Neural cell (in vitro differentiated cells): ENCODE results near the gene GAS5. TPM values are rescaled to one million over a fixed set of nuclear protein-coding genes. Genes with fewer than 3 reads are reported as not detected.

Experiments used
- H2AFZ ChIP-seq: fragments of 200-600, 300-800 bp; sonication (generic), shearing (Covaris generic); 2 replicates; pipeline ENCODE4 v1.6.0; 2014; ENCODE audit warnings: low read depth, mild to moderate bottlenecking, antibody characterized with exemption, low read length, moderate library complexity
- H3F3A ChIP-seq: fragments of 200-600 bp; shearing (Covaris generic); 2 replicates; pipeline ENCODE4 v1.6.1; 2016; ENCODE audit warnings: mild to moderate bottlenecking, moderate library complexity, mixed read lengths, antibody characterized with exemption, low read length; ENCODE audit not compliant: insufficient read depth, poor library complexity, severe bottlenecking
- H3K27ac ChIP-seq: fragments of 200-600, 300-800 bp; sonication (generic), shearing (Covaris generic); 2 replicates; pipeline ENCODE4 v1.5.1; 2014; ENCODE audit warnings: mild to moderate bottlenecking, low read length, moderate library complexity
- H3K27me3 ChIP-seq: fragments of 300-800, 200-600 bp; sonication (generic), shearing (Covaris generic); 2 replicates; pipeline ENCODE4 v1.6.0; 2014; ENCODE audit warnings: mild to moderate bottlenecking, low read depth, low read length, moderate library complexity; ENCODE audit not compliant: insufficient read depth
- H3K36me3 ChIP-seq: fragments of 300-800, 200-600 bp; sonication (generic), shearing (Covaris generic); 2 replicates; pipeline ENCODE4 v1.5.1; 2014; ENCODE audit warnings: mild to moderate bottlenecking, antibody characterized with exemption, low read length, moderate library complexity; ENCODE audit not compliant: insufficient read depth
- H3K4me2 ChIP-seq: fragments of 300-800, 200-600 bp; sonication (generic), shearing (Covaris generic); 2 replicates; pipeline ENCODE4 v1.6.0; 2014; ENCODE audit warnings: mild to moderate bottlenecking, low read length
- H3K4me3 ChIP-seq: fragments of 300-800, 200-600 bp; sonication (generic), shearing (Covaris generic); 2 replicates; pipeline ENCODE4 v1.5.1; 2014; ENCODE audit warnings: mild to moderate bottlenecking, low read length, moderate library complexity
- H3K79me2 ChIP-seq: fragments of 200-600 bp; shearing (Covaris generic); replicated peaks from 2 replicates; pipeline ENCODE4 v1.6.0; 2014; ENCODE audit warnings: mild to moderate bottlenecking, low read length, moderate library complexity; ENCODE audit not compliant: insufficient read depth
- H3K9ac ChIP-seq: fragments of 300-800, 200-600 bp; sonication (generic), shearing (Covaris generic); 2 replicates; pipeline ENCODE4 v1.6.1; 2016; ENCODE audit warnings: mild to moderate bottlenecking, low read length, mixed read lengths
- H3K9me2 ChIP-seq: fragments of 200-600 bp; shearing (Covaris generic); 2 replicates; pipeline ENCODE4 v1.6.1; 2016; ENCODE audit warnings: mild to moderate bottlenecking, low read length, mixed read lengths; ENCODE audit not compliant: insufficient read depth
- H3K9me3 ChIP-seq: fragments of 200-600, 300-800 bp; sonication (generic), shearing (Covaris generic); 2 replicates; pipeline ENCODE4 v1.6.1; 2016; ENCODE audit warnings: mild to moderate bottlenecking, mixed run types, low read length, moderate library complexity, mixed read lengths
- H4K20me1 ChIP-seq: fragments of 200-600 bp; shearing (Covaris generic); 2 replicates; pipeline ENCODE4 v1.6.1; 2016; ENCODE audit warnings: mild to moderate bottlenecking, mixed run types; ENCODE audit not compliant: insufficient read depth
- CTCF ChIP-seq: fragments of 450-650 bp; IDR thresholded peaks from 2 replicates; pipeline ENCODE4 v1.5.1; 2014; ENCODE audit warnings: antibody characterized with exemption, mild to moderate bottlenecking, moderate library complexity; ENCODE audit not compliant: poor library complexity, severe bottlenecking
- EP300 ChIP-seq: fragments of 450-650 bp; conservative IDR thresholded peaks from 2 replicates; pipeline ENCODE4 v1.6.1; 2014; ENCODE audit warnings: antibody characterized with exemption, mild to moderate bottlenecking, moderate library complexity; ENCODE audit not compliant: poor library complexity, severe bottlenecking
- EZH2 ChIP-seq: fragments of 200-600, 300-800 bp; shearing (Covaris generic), sonication (generic); IDR thresholded peaks from 2 replicates; pipeline ENCODE4 v1.6.1; 2014; ENCODE audit warnings: antibody characterized with exemption, low read length, borderline replicate concordance, mild to moderate bottlenecking; ENCODE audit not compliant: insufficient read depth, poor library complexity, severe bottlenecking
- MXI1 ChIP-seq: fragments of 450-650 bp; conservative IDR thresholded peaks from 2 replicates; pipeline ENCODE4 v1.6.1; 2014; ENCODE audit warnings: antibody characterized with exemption, mild to moderate bottlenecking; ENCODE audit not compliant: poor library complexity, severe bottlenecking
- POLR2AphosphoS5 ChIP-seq: IDR thresholded peaks from 2 replicates; pipeline ENCODE4 v1.6.1; 2012
- RAD21 ChIP-seq: fragments of 450-650 bp; conservative IDR thresholded peaks from 2 replicates; pipeline ENCODE4 v1.6.1; 2014; ENCODE audit warnings: antibody characterized with exemption, mild to moderate bottlenecking, moderate library complexity
- REST ChIP-seq: IDR thresholded peaks from 2 replicates; pipeline ENCODE4 v1.6.1; 2012; ENCODE audit warnings: borderline replicate concordance
- SMC3 ChIP-seq: fragments of 450-650 bp; conservative IDR thresholded peaks from 2 replicates; pipeline ENCODE4 v1.6.1; 2014; ENCODE audit warnings: antibody characterized with exemption, mild to moderate bottlenecking, moderate library complexity; ENCODE audit not compliant: poor library complexity
- TAF1 ChIP-seq: IDR thresholded peaks from 2 replicates; pipeline ENCODE4 v1.6.1; 2012; ENCODE audit warnings: low read depth
- polyA plus RNA-seq: library from polyadenylated mRNA; depleted of rRNA; stranded (reverse); fragments of >200 nt; gene quantifications from 2 replicates; pipeline ENCODE4 v1.2.3, GENCODE V29; 2014

Gene GAS5
- polyA plus RNA-seq, 1 donor from 2014 or later, result 1,182 TPM

GRCh38 chr1:173866413-173867115, 1.2 kb downstream of the GAS5 start:
- TF ChIP-seq RAD21 (no peak), SMC3 (no peak), POLR2AphosphoS5 (no peak), MXI1 (no peak), TAF1 (no peak), CTCF (no peak), REST (no peak), EZH2 (no peak), EP300 (no peak)
- Histone ChIP-seq H3K9ac (peak overlapping the region; percentile 80), H3K9me2 (no peaks in the 10 kb centered on the region), H3K27ac (peak overlapping the region; percentile 91), H3K79me2 (peaks cover 27% of the 10 kb centered on the region), H4K20me1 (no peaks in the 10 kb centered on the region), H3K36me3 (peaks cover 6% of the 10 kb centered on the region), H3K9me3 (no peaks in the 10 kb centered on the region), H3K27me3 (no peaks in the 10 kb centered on the region), H2AFZ (no peak overlapping the region), H3F3A (peaks cover 7% of the 10 kb centered on the region), H3K4me2 (peak overlapping the region; percentile 90), H3K4me3 (peak overlapping the region; percentile 93)

GRCh38 chr1:173865468-173866164, 2.2 kb downstream of the GAS5 start:
- Histone ChIP-seq H3F3A (peaks cover 7% of the 10 kb centered on the region), H3K27me3 (no peaks in the 10 kb centered on the region), H3K4me2 (peak overlapping the region; percentile 90), H3K9me2 (no peaks in the 10 kb centered on the region), H3K9me3 (no peaks in the 10 kb centered on the region), H3K4me3 (peak overlapping the region; percentile 93), H3K9ac (peak overlapping the region; percentile 4), H3K27ac (no peak overlapping the region), H3K79me2 (peaks cover 27% of the 10 kb centered on the region), H3K36me3 (peaks cover 6% of the 10 kb centered on the region), H4K20me1 (no peaks in the 10 kb centered on the region), H2AFZ (no peak overlapping the region)
- TF ChIP-seq RAD21, result no peak
- no peak for TF ChIP-seq TAF1
- TF ChIP-seq EP300, result no peak
- TF ChIP-seq SMC3, result no peak
- TF ChIP-seq EZH2, result no peak
- no peak for TF ChIP-seq MXI1
- TF ChIP-seq CTCF, result no peak
- TF ChIP-seq REST, result no peak
- TF ChIP-seq POLR2AphosphoS5, result no peak
